GM10847 (cell line): ENCODE results near the gene GALNT7.

Source experiments
- POLR2A ChIP-seq: IDR thresholded peaks from 2 replicates; pipeline ENCODE4 v1.6.1; 2011; ENCODE audit not compliant: insufficient read length; ENCODE audit errors: extremely low read depth

The GALNT7 gene

DNA sequence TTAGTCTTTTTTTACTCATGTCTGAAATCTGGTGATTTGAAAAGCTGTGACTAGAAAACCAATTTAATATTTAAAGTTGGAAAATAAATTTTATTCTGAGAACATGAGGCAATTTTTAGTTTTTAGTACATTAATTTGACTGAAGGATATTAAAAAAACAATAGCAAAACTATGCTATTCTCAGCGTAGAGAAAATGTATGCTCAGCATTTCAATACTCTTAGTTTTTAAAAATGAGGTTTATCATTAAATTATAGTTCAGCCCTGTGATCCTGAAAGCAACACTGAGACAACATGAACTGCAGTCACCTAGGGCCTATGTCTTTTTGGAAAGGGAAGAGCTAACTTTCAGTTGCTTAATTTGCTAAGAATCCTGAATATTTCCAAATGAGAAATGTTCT is 9.5 kb downstream of the GALNT7 start:
- no peak for TF ChIP-seq POLR2A

DNA sequence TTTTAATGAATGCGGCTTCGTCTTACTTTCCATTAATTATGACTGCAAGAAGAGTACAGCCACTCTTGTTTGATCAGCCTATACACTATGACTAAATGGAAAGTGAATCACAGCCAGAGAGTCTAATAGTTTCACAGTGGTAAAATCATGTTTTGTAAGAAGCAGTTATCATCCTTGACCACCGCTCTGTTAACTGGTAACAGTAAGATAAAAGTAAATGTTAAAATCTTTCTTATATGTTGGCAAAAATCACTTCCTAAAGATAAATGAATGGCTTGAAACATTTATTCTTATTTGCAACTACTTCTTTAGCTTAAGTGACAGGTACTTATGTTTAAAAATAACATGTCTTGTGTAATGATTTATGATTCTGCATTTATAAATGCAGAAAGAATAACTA is 13.2 kb downstream of the GALNT7 start:
- no peak for TF ChIP-seq POLR2A

DNA sequence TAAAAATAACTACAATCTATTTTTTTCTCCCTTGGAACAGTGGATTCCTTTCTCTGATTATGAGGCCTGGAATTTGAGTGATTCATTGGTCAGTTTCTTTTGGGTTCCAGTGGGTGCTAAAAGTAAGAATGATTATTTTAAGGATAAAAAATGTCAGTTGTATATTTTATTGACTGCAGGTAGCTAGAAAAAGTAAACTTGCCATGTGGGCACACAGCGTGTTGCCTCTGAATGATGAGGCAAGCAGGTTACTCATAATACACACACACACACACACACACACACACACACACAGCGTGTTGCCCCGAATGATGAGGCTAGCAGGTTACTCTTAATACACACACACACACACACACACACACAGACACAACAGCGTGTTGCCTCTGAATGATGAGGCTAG is 13.8 kb downstream of the GALNT7 start:
- no peak for TF ChIP-seq POLR2A

DNA sequence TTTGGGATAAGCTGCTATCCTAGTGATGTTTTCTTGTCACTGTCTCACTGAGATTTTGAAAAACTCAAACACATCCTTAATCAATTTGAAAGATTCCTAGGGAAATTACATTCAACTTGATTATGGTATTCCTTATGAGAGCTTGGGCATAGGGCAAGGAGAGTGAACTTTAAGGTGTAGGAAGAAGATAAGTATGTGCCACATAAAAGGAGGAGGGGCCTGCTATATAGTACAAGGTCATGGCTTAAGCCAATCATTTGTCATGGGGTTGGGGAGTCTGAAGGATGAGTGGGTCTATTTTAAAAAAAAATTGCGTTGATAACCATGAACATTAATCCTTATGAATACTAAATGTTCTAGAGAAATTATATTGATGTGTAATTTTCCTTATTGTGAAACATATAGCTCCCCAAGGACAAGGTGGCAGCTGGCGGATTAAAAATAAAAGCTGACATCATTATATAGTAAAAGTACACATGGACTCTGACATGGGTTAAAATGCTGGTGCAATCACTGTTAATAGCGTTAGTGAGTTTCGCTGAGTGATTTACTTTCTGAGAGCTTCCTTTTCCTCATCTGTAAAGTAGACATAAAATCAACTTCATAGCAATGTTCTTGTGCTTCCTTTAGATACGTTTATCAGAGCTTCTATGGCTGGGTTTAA is 17.4 kb downstream of the GALNT7 start:
- TF ChIP-seq POLR2A = no peak

DNA sequence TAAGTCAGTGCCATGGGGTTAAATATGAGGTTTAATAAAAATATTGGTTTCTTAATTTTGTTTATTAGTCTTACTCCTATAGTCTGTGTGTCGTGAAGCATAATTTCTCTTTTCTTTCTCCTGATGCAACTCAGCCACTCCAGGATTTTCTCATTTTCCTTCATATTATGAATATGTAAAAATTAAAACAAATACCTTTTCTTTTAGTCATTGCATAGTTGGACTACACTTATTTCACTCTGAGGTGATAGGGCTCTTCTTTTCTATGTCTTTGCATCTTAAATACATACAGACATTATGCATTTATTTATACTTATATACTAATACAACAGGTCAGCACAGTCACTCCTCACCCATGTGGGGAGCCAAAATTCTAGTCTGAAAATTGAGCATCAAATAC is 19.1 kb downstream of the GALNT7 start:
- TF ChIP-seq POLR2A = no peak

DNA sequence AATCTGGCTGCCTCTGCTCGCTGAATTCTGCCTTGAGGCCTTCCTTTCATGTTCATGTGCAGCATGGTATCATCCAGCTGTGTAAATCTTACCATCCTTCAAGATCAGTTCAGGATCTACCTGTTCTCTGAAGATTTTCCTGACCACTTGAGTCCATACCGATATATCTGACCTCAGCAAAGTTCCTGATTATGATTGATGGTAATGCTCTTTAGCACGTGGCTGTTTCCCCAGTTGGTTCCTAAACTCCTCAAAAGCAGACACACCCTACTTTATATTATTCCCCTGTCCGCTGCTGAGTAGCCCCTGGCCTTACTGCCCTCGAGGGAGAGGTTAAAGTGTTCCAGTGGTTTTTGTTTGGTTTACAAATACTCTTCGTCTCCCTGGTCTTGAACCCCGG is 20.0 kb downstream of the GALNT7 start:
- TF ChIP-seq POLR2A = no peak

DNA sequence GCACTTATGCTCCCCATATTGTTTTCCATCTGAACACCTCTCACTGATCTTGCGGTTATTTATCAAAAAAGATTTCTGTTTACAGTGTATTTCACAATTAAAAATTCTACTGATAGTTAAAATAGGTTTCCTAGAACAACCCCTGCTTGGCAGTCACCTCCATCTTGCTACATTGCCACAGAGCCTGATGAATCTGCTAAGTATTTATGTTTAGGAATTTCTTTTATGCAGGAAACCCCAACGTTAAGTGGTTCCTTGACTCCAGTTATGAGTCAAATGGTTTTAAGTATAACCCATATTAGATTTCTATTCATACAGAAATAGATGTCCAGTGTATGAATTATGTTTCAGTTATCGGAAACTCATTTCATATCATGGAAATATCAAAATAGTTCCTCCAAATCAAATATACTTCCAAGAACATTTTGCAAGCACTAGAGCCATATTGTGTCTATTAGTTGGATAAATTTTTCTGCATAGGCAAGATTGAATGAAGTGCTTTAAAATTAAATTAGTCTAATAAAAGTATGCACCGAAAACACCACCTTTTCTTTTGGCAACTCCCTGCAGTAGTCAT is 20.6 kb downstream of the GALNT7 start:
- TF ChIP-seq POLR2A = no peak

DNA sequence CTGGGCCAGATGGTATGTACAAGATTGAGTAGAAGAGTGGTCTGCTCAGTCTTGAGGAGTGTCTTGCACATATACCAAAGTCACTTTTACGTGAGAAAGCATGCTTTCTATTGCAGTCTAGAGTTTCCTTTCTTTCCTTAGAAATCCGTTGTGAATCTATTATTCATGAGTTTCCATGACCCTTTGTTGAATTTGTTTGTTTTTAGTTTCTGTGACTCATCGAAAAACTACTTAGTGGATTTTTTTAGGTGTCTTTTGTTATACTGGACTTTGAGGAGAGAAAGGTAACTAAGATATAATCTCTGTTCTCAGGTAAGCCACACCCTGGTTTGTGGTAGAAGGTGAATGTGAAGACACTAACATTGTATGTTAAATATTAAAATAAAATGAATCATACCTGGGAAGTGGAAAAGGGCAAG is 23.0 kb downstream of the GALNT7 start:
- TF ChIP-seq POLR2A = no peak

DNA sequence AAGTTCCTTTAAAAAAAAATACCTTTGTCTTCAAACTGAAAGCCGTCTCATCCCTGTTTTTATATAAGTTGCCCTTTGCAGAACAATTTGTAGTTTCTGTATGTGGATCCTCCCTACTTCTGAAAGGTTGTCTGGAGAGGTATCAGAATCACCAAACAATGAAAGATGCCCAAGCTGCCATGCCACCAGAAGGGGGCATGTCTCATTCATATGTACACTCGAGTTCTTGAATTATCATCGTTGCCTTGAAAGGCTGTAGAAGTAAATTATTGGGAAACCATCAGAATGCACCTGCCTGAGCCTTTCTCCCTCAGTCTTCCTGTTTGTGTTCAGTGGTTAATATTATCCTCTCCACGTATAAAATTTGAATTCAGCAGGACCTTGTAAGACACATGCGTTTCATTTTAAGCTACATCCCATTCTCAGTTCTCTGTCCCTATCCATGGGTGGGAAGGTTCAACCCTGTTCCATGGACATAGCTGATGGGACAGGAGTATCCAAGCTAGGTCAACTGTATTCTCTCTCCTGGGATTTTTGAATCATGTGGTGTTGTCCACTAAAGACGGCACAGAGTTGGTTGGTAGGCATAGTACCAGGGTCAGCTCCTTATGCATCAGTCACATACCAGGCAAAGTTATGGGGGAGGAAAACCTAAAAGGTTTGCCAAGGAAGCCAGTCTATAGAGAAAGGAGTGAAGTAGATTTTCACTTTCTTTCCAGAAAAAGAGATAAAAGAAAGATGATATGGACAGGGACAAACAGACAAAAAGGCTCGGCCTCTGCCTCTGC is 24.0 kb downstream of the GALNT7 start:
- TF ChIP-seq POLR2A = no peak

DNA sequence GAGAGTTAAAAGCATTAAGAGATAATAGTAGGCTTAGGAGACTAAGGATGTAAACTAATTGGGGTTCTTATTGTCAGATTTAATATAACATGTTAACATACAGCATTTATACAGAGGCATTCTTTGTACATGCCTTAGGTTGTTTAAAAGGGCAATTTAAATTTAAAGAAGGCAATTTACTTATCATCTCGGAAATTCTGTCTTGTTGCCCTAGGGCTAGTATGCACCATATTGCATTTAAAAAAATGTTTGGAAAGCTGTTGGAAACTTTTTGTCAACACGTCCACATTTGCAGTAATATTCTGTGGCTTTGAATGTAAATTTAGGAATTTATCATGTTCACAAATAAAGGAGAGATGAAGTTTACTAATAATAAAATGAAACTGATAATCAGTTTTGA is 25.5 kb downstream of the GALNT7 start:
- no peak for TF ChIP-seq POLR2A

DNA sequence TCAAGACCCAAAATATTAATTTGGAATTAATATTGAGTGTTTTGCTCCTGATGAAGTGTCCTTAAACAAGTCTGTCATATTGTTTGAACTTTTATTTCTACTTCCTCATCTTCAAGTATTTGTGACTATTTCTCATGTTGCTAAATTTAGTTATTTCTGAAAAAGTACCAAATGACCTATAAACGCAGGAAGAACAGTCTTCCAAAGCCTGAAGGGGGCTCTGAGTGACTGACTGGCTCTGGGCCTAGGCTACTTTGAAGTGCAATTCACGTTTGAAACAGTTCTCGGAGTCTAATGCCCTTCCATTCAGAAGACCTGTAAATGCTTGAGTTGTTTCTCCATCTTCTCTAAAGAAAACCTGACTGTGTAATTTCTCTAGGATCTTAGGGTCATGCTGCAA is 26.5 kb downstream of the GALNT7 start:
- no peak for TF ChIP-seq POLR2A

DNA sequence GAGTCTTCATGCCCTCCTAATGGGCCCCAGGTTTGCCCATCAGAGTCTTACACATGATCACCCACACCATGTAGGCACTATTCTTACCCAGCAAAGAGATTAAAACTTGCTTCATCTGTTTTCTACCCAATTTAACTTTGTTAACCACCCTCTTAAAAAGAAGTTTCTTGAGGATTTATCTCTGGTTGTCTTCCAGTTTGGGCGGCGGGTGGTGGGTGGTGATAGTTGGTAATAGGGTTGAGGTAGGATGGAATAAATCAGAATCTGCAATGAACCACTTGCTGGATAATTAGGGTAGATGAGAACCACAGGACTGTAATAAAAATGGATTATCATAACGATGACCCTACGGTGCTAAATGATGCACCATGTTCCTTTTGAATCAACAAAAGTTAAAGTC is 30.9 kb downstream of the GALNT7 start:
- TF ChIP-seq POLR2A = no peak

DNA sequence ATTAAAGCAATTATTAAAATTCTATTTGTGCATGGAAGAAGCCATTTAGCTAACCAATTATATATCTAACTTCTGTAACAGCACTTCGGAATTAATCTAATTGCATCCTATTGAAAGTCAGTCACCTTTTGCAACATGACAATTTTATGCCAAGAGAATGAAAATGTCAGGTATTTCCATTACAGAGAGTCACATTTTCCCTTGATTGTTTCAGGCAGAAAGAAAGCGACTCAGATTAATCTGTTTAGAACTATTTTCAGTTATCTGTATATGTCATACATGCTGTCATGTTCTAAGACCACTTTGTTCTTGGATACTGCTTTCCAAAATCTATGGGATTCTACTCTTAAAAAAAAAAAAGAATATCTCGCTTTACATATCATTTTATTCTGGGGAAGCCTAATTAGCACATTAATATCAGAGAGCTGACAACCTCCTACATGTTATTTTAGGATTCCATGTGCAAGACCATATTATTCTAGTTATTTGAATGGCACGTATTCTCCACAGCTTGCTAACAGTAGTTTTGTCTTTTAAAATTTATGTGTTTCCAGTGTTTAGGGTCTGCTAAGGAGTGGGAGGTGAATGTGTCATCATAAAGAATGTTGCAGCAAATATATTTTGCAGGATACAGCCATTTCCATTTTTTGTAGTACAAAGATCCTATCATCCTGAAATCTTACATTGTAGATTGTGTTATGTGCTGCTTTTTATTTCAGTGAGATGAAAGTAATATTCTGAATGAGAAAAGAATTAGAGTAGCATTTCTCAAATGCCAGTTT is 31.7 kb downstream of the GALNT7 start:
- TF ChIP-seq POLR2A = no peak

DNA sequence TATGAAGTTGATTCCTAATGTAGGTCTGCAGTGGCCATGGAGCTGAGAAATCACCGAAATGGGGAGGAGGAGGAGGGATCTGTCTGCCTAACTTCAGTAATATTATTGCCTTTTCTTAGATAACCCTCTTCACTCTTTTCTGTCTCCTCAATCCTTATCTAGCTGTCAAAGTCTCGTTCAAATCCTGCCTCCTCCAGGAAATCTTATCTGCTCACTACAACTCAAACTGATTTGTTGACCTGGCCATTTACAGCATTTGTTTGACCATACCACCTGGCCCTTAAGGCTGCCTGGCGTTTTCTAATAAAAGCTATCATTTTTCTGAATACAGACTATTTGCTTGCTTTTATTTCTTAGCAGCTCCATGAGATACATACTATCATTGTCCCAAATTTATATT is 33.8 kb downstream of the GALNT7 start:
- TF ChIP-seq POLR2A = no peak

DNA sequence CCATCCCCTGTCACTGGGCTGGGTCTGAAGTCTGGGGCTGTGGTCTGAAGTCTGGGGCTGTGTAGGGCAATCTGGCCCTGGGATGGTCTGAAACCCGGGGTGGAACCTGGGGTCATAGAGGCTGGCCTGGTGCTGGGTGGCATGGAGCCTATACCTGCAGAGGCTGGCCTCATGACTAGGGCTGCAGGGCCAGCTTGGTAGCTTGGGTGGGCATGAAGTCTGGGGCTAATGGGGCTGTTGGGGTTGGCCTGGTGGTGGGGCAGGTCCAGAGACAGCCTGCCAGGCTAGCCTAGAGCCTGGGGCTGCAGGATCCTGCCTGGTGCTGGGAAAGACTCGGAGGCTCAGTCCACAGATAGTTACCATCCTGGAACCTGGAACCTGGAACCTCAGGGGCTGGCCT is 37.0 kb downstream of the GALNT7 start:
- TF ChIP-seq POLR2A = no peak

DNA sequence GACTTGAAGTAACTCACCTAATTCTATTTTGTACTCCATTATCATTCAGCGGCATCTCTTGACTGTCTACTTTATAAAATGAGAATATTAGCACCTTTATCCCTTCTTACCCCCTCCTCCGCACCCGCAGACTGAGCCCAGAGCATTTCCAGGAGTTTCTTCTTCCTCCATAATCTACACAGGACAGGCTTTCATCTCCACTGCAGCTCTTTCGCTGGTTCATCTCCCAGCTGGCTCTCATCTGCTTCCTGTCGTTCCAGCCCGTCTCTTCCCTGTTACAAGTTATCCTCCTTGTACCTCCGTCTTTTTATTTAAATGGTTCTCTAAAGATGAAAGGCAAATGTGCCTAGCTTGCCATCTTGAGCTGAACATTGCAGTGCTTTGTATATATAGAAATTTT is 39.8 kb downstream of the GALNT7 start:
- TF ChIP-seq POLR2A = no peak
